22Rv1 (cell line): ENCODE measurements around the gene TRIM3.

ENCODE experiments used
- H3K27ac ChIP-seq: fragments of 450-650 bp; 2 replicates; pipeline ENCODE4 v1.5.1; 2017
- CTCF ChIP-seq: fragments of 450-650 bp; IDR thresholded peaks from 2 replicates; pipeline ENCODE4 v1.5.1; 2017; ENCODE audit warnings: mild to moderate bottlenecking
- ZFX ChIP-seq: fragments of 450-650 bp; IDR thresholded peaks from 2 replicates; pipeline ENCODE4 v1.6.1; 2017; ENCODE audit warnings: antibody characterized with exemption, borderline replicate concordance

TRIM3 gene

GRCh38 chr11:6437993-6438392 is 35.7 kb downstream of the TRIM3 start:
- no peak overlapping the region for H3K27ac ChIP-seq
- TF ChIP-seq CTCF: no peak
- TF ChIP-seq ZFX: no peak

DNA sequence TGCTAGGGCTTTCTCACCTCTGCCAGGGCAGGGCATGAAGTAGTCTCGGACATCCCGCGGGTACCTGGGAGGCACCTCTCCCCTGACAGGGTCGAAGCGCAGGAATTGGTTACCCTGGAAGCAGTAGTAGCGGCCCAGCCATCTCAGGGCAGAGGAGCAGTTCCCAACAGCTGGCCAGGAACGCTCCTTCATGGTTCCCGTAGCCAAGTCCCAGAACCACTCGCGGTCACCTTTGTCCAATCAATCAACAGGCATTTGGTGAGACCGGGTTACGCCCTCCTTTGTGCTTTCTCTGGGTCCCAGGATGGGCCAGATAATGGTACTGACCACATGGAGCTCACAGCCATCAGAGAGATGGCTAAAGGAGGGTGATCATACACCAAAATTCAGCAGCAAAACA is 36.3 kb downstream of the TRIM3 start:
- H3K27ac ChIP-seq: no peak overlapping the region
- TF ChIP-seq ZFX (no peak), CTCF (no peak)

DNA sequence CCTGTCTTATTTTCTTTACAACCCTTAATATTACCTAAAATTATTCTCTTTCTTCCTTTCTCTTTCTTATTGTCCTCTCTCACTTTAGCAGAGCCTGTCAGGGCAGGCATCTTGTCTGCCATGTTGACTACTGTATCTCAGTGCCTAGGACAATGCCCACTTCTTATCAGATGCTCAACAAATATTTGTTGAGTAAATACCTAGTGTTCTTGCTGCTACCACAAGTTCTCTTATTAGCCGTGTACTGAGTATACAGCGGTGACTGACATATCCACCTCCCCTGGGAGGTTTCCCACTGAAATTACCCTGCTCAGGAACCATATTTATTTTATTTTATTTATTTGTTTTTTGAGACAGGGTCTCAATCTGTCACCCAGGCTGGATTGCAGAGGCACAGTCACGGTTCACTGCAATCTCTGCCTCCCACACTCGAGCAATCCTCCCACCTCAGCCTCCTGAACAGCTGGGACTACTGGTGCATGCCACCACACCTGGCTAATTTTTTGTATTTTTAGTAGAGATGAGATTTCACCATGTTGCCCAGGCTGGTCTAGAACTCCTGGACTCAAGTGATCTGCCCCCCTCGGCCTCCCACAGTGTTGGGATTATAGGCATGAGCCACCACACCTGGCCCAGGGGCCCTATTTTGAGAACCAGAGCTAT is 39.6 kb downstream of the TRIM3 start:
- H3K27ac ChIP-seq: no peak overlapping the region
- TF ChIP-seq CTCF (no peak), ZFX (no peak)

GRCh38 chr11:6431861-6432260 is 41.9 kb downstream of the TRIM3 start:
- H3K27ac ChIP-seq: no peak overlapping the region

DNA sequence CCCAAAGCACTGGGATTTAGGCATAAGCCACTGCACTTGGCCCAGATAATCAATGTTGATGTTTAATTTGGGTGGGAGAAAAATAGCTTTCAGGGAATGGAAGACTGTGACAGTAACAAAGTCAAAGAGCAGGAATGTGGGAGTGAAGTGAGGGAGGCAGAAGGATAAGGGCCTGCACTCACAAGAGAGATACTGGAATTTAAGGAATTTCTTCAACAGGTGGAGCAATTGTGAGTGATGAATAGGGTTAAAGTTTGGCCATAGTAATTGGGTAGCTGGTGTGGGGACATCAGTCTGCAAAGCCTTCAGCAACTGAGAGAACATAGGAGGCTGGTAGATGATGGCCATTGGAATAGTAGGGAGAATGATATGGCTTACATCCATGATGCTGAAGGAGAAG is 46.2 kb downstream of the TRIM3 start:
- H3K27ac ChIP-seq: no peak overlapping the region
- TF ChIP-seq CTCF (no peak), ZFX (no peak)

More at GRCh38 chr11:6431861-6432260, 41.9 kb downstream of the TRIM3 start:
- no peak for TF ChIP-seq ZFX
- no peak for TF ChIP-seq CTCF

DNA sequence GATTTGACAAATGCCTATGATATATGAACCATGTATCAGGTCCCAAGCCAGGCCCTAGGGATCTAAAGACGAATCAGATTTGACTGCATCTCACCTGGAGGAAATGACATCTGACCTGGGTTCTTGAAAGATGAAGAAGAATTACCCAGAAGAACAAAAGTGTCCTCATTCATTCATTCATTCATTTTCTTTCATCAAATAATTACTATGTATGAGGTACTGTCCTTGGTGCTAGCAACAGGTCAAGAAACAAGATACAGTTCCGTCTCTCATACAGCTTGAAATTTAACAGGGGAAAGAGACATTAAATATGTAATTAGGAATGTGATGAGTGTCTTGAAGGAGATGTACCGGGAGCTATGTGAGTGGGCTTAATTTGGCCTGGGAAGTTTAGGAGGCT is 53.1 kb downstream of the TRIM3 start:
- TF ChIP-seq ZFX (no peak), CTCF (no peak)
- no peak overlapping the region for H3K27ac ChIP-seq

DNA sequence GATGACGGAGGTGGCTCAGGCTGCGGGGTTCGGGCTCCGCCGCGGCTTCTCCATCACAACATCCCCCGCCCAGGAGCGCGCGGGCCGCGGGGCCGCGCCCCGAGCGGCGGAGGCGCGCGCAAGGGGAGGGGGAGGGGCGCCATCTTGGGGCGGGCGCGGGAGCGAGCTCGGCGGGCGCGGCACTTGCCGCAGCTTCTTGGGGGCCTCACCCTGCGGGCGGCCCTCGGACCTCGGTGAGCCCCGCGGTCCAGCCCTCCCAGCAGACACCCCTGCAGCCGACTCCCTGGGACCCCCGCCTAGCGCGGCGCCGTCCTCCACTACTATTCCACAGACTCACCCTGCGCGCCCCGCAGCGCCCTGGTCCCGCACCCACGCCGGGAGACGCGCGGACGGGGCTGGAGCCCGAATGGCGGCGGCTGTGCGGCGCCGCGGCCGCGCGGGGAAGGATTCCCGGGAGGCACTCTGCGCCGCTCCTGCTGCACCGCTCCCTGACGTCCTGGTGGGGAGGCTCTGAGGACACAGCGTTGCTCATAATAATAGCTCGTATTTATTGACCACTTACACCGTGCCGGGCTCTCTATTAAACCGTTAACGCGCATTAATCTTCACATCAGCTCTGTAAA is 54.6 kb downstream of the TRIM3 start, which contains the start of gene APBB1:
Gene APBB1, minus strand, starts transcription at position 86 of the 623 bp plus-strand sequence. CDS start 7,747 bp downstream, outside the sequence.
- peak within 1 kb of the TSS; percentile 48 for H3K27ac ChIP-seq
- peak; percentile 24 for TF ChIP-seq CTCF
- no peak for TF ChIP-seq ZFX
